Keratinocyte (primary cell): ENCODE data around the gene TSHZ1. TPM values are rescaled to one million over a fixed set of nuclear protein-coding genes. Genes with fewer than 3 reads are reported as not detected.

ENCODE experiments used
- DNase-seq: peaks from one replicate; pipeline ENCODE4 v3.0.0-alpha.2; 2011; ENCODE audit warnings: low read depth, missing footprints, low spot score
- FAIRE-seq: peaks from 2 replicates; lab custom pipeline; 2011; peaks lifted over from hg19 to GRCh38; lab: Jason Lieb, UNC
- H2AFZ ChIP-seq: 2 replicates; pipeline ENCODE4 v1.6.0; 2012; ENCODE audit warnings: low read length, control low read depth, inconsistent platforms; ENCODE audit not compliant: control insufficient read depth
- H3K27ac ChIP-seq: 2 replicates; pipeline ENCODE4 v1.5.1; 2011; ENCODE audit warnings: low read length; ENCODE audit not compliant: control insufficient read depth, insufficient read depth
- H3K27me3 ChIP-seq: 3 replicates; pipeline ENCODE4 v1.6.0; 2011; ENCODE audit warnings: low read length; ENCODE audit not compliant: control insufficient read depth, insufficient read depth; ENCODE audit errors: extremely low read depth
- H3K36me3 ChIP-seq, 2 experiments: 2 replicates in 1 of 2; 3 replicates in 1 of 2; pipeline ENCODE4 v1.5.1; 2011; ENCODE audit warnings: low read length in 2 of 2, mild to moderate bottlenecking in 1 of 2; ENCODE audit not compliant: control insufficient read depth in 2 of 2, insufficient read depth in 2 of 2; ENCODE audit errors: extremely low read depth in 1 of 2
- H3K4me1 ChIP-seq: 3 replicates; pipeline ENCODE4 v1.5.1; 2011; ENCODE audit warnings: low read length; ENCODE audit not compliant: control insufficient read depth, insufficient read depth; ENCODE audit errors: extremely low read depth
- H3K4me2 ChIP-seq: 3 replicates; pipeline ENCODE4 v1.6.0; 2011; ENCODE audit warnings: low read depth, low read length; ENCODE audit not compliant: control insufficient read depth, insufficient read depth; ENCODE audit errors: extremely low read depth
- H3K4me3 ChIP-seq, 3 experiments: fragments of 200-600 bp in 1 of 3; sonication (generic) in 1 of 3; 2 replicates in 2 of 3; 3 replicates in 1 of 3; pipeline ENCODE4 v1.5.1; 2011 to 2016; ENCODE audit warnings: low read length in 3 of 3, mild to moderate bottlenecking in 3 of 3, control low read depth in 2 of 3, inconsistent platforms in 1 of 3, low read depth in 1 of 3, mixed read lengths in 1 of 3, mixed run types in 1 of 3, moderate library complexity in 1 of 3; ENCODE audit not compliant: control insufficient read depth in 2 of 3, insufficient read depth in 2 of 3; ENCODE audit errors: extremely low read depth in 1 of 3
- H3K79me2 ChIP-seq: 2 replicates; pipeline ENCODE4 v1.6.0; 2012; ENCODE audit warnings: low read length; ENCODE audit not compliant: control insufficient read depth, insufficient read depth
- H3K9ac ChIP-seq: 3 replicates; pipeline ENCODE4 v1.6.0; 2011; ENCODE audit warnings: low read length; ENCODE audit not compliant: control insufficient read depth, insufficient read depth; ENCODE audit errors: extremely low read depth
- H3K9me1 ChIP-seq: 3 replicates; pipeline ENCODE4 v1.6.0; 2011; ENCODE audit warnings: low read length; ENCODE audit not compliant: control insufficient read depth, insufficient read depth; ENCODE audit errors: extremely low read depth
- H3K9me3 ChIP-seq: 2 replicates; pipeline ENCODE4 v1.5.1; 2012; ENCODE audit warnings: low read depth, low read length; ENCODE audit not compliant: control insufficient read depth
- H4K20me1 ChIP-seq: 3 replicates; pipeline ENCODE4 v1.6.0; 2011; ENCODE audit warnings: low read length; ENCODE audit not compliant: control insufficient read depth, insufficient read depth; ENCODE audit errors: extremely low read depth
- EZH2 ChIP-seq: IDR thresholded peaks from one replicate; pipeline ENCODE4 v1.6.1; 2012; ENCODE audit warnings: inconsistent platforms, mild to moderate bottlenecking, low read length, moderate library complexity
- dilution Hi-C: fragments of 300-500 bp; cut with MboI; formaldehyde crosslinking; loops from one replicate; pipeline ENCODE4 v1.7.0; 2020; ENCODE audit warnings: low sequenced_read_pairs; ENCODE audit not compliant: extremely low pct_ligation_motif_present
- polyA plus RNA-seq, 5 experiments: library from polyadenylated mRNA; depleted of rRNA in 3 of 5; stranded (reverse) in 3 of 5; stranded (forward) in 1 of 5; unstranded in 1 of 5; fragments of >200 nt; gene quantifications; 1 replicate in 1 of 5; 2 replicates in 3 of 5; 3 replicates in 1 of 5; pipeline versions ENCODE4 v1.2.1 to v1.2.3, GENCODE V29; 2011 to 2012; ENCODE audit warnings: missing spikeins in 2 of 5, low read depth in 1 of 5, low replicate concordance in 1 of 5
- TF ChIP-seq, protein P1 (sequence below), 3 experiments: IDR thresholded peaks in 1 of 3; conservative IDR thresholded peaks in 1 of 3; optimal IDR thresholded peaks in 1 of 3; 2 replicates in 2 of 3; 3 replicates in 1 of 3; pipeline versions ENCODE3 to v1.5.1; 2011; ENCODE audit warnings: low read length in 3 of 3, mild to moderate bottlenecking in 3 of 3, moderate library complexity in 2 of 3, control low read depth in 1 of 3, inconsistent platforms in 1 of 3; ENCODE audit not compliant: insufficient read depth in 2 of 3; ENCODE audit errors: extremely low read depth in 1 of 3

Gene TSHZ1
- polyA plus RNA-seq, 1 donor (not counting 4 experiments of a cell fraction or from before 2014, with no cell fraction given), result 2.2 TPM

DNA sequence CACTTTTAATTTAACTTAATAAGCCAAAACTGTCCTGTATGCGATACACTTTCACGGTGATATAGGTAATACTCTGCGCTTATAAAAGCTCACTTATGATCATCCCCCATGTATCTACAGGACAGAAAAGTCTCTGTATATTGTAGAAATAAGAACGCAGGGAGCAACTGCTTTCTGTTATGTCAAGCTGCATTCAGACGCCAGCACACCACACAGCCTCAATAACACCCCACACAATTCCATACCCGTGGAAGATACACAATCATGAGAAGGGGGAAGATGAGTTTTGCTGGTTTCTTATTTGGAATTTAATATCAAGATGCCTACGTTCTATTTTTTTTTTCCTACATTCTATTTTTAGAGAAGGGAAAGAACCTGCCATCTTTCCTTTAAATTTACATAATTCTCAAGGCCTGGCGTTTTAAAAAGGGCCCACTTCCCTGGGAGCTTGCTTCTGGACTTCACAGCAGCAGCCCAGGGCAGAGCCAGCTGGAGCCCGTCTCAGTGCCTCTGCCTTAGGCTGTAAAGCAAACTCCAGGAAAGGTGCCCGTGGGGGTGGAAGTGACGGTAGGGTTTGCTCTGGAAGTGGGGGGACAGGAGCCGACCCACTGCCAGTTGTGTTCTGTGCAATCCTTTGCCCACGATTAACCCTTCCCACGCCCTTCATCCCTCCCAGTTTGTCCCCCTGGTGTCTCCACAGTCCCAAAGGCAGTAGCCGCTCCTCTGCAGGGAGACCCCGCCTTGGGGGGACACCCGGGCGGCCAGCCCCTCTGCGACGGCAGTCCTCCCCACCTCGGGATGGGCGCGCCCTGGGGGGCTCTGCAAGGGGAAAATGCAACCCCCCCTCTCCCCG, 7.0 kb upstream of the TSHZ1 start:
- Histone ChIP-seq H3K9me3 (no peaks in the 10 kb centered on the region), H3K9me1 (no peaks in the 10 kb centered on the region), H4K20me1 (no peaks in the 10 kb centered on the region), H3K4me2 (peak overlapping the region; percentile 66), H3K27ac (no peak overlapping the region), H3K79me2 (peaks cover 52% of the 10 kb centered on the region), H3K36me3 (peaks cover 2 to 7% of the 10 kb centered on the region in 2 experiments), H3K4me1 (peaks cover 21% of the 10 kb centered on the region), H2AFZ (peak overlapping the region; percentile 15), H3K9ac (peak overlapping the region; percentile 22), H3K4me3 (peak overlapping the region in 2 of 3 experiments; percentile 44 to 46), H3K27me3 (no peaks in the 10 kb centered on the region)
- FAIRE-seq (no peak), DNase-seq (no peak)
- TF ChIP-seq EZH2, result no peak
- TF ChIP-seq, protein P1, sequence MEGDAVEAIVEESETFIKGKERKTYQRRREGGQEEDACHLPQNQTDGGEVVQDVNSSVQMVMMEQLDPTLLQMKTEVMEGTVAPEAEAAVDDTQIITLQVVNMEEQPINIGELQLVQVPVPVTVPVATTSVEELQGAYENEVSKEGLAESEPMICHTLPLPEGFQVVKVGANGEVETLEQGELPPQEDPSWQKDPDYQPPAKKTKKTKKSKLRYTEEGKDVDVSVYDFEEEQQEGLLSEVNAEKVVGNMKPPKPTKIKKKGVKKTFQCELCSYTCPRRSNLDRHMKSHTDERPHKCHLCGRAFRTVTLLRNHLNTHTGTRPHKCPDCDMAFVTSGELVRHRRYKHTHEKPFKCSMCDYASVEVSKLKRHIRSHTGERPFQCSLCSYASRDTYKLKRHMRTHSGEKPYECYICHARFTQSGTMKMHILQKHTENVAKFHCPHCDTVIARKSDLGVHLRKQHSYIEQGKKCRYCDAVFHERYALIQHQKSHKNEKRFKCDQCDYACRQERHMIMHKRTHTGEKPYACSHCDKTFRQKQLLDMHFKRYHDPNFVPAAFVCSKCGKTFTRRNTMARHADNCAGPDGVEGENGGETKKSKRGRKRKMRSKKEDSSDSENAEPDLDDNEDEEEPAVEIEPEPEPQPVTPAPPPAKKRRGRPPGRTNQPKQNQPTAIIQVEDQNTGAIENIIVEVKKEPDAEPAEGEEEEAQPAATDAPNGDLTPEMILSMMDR (optimal IDR thresholded peaks at IDR 0.05 in 1 of 3, IDR thresholded peaks at IDR 0.05 in 1 of 3, conservative IDR thresholded peaks at IDR 0.05 in 1 of 3; ENCODE audit: extremely low read depth in 1 of 3, insufficient read depth in 2 of 3, low read length in 3 of 3), result no peak
- dilution Hi-C loops, result no loop called here

DNA sequence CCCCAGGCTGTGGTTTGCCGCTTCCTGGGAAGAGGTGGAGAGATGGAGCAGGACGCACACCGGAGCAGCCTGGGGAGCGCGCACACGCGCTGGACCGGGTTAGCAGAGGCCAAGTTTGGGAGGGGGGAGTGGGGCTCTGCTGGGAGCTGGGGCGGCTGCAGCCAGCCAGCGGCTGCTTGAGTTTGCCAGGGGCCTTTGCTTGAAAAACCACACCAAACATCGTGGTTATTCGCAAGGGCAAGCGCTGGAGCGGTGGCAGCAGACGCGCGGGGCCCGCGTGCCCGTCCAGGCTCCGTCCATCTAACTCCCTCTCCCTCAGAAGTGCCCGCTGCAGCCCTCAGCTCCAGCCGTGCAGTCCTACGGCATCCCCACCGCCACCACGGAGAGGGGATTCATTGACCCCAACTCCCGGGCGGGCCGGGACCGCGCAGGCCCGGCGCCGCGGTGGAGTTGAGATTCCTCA, 6.3 kb upstream of the TSHZ1 start:
- Histone ChIP-seq H3K4me1 (peaks cover 21% of the 10 kb centered on the region), H4K20me1 (no peaks in the 10 kb centered on the region), H3K4me3 (peak overlapping the region; percentile 5 to 46 (median 44)), H3K36me3 (peaks cover 2 to 7% of the 10 kb centered on the region in 2 experiments), H3K79me2 (peaks cover 52% of the 10 kb centered on the region), H3K9ac (peak overlapping the region; percentile 37), H2AFZ (peak overlapping the region; percentile 51), H3K9me1 (no peaks in the 10 kb centered on the region), H3K27me3 (no peaks in the 10 kb centered on the region), H3K9me3 (no peaks in the 10 kb centered on the region), H3K27ac (no peak overlapping the region), H3K4me2 (peak overlapping the region; percentile 66)
- no peak for FAIRE-seq
- DNase-seq, result no peak
- TF ChIP-seq, protein P1 (optimal IDR thresholded peaks at IDR 0.05 in 1 of 3, IDR thresholded peaks at IDR 0.05 in 1 of 3, conservative IDR thresholded peaks at IDR 0.05 in 1 of 3; ENCODE audit: extremely low read depth in 1 of 3, insufficient read depth in 2 of 3, low read length in 3 of 3), result no peak
- no peak for TF ChIP-seq EZH2
- dilution Hi-C loops, result no loop called here
